Stimulated activated CD8-positive, alpha-beta memory T cell treated with anti-CD3 and anti-CD28 coated beads, Interleukin-15, amount 100 ng/mL, for 4 hours (primary cell): ENCODE data around the gene CDH13.

Source experiments
- DNase-seq, 2 donors: peaks; one replicate each; pipeline ENCODE4 v3.0.0-alpha.2; 2020; ENCODE audit warnings: low read depth in 2 of 2

The CDH13 gene

GRCh38 chr16:83345846-83346640 lies 719.3 kb downstream of the CDH13 start:
- DNase-seq, result no peak

GRCh38 chr16:83348991-83349390 lies 722.2 kb downstream of the CDH13 start:
- no peak for DNase-seq

GRCh38 chr16:83350481-83350880 lies 723.7 kb downstream of the CDH13 start:
- no peak for DNase-seq

GRCh38 chr16:83351846-83352245 lies 725.1 kb downstream of the CDH13 start:
- DNase-seq, result no peak

- no peak for DNase-seq
These were observed 726.5 kb downstream of the CDH13 start for GRCh38 chr16:83353241-83353640.

GRCh38 chr16:83354015-83354414 lies 727.2 kb downstream of the CDH13 start:
- DNase-seq, result no peak

GRCh38 chr16:83355570-83356218 lies 728.9 kb downstream of the CDH13 start:
- no peak for DNase-seq

GRCh38 chr16:83356266-83356665 lies 729.5 kb downstream of the CDH13 start:
- no peak for DNase-seq

GRCh38 chr16:83356986-83357385 lies 730.2 kb downstream of the CDH13 start:
- DNase-seq, result no peak

GRCh38 chr16:83363521-83363920 lies 736.8 kb downstream of the CDH13 start:
- no peak for DNase-seq

- no peak for DNase-seq
These were observed 738.4 kb downstream of the CDH13 start for GRCh38 chr16:83365166-83365565.

GRCh38 chr16:83366228-83366627 lies 739.5 kb downstream of the CDH13 start:
- DNase-seq, result no peak

- no peak for DNase-seq
These were observed 748.2 kb downstream of the CDH13 start for GRCh38 chr16:83374979-83375378.

- DNase-seq, result no peak
These were observed 763.0 kb downstream of the CDH13 start for GRCh38 chr16:83389751-83390150.

GRCh38 chr16:83390759-83391158 lies 764.0 kb downstream of the CDH13 start:
- no peak for DNase-seq

- no peak for DNase-seq
These were observed 766.0 kb downstream of the CDH13 start for GRCh38 chr16:83392743-83393142.

GRCh38 chr16:83393196-83393981 lies 766.6 kb downstream of the CDH13 start:
- DNase-seq, result no peak

- no peak for DNase-seq
These were observed 771.0 kb downstream of the CDH13 start for GRCh38 chr16:83397601-83398291.

GRCh38 chr16:83400234-83400633 lies 773.5 kb downstream of the CDH13 start:
- DNase-seq, result no peak

- DNase-seq, result no peak
These were observed 775.5 kb downstream of the CDH13 start for GRCh38 chr16:83402160-83402814.

GRCh38 chr16:83402967-83403366 lies 776.2 kb downstream of the CDH13 start:
- DNase-seq, result no peak
